ENCODE data around the gene PXDC1. TPM values are rescaled to one million over a fixed set of nuclear protein-coding genes. Genes with fewer than 3 reads are reported as not detected.

The PXDC1 gene
- total and polyA plus RNA-seq, 2 experiments from 2014 or later = 12.3 to 16.1 TPM

GRCh38 chr6:3785745-3786098, 34.2 kb upstream of the PXDC1 start:
- no peaks in the 10 kb centered on the region for H3K27me3 ChIP-seq
- no peak overlapping the region for H3K27ac ChIP-seq
- no peaks in the 10 kb centered on the region for H3K9me3 ChIP-seq (ENCODE audit: low read depth)
- no peaks in the 10 kb centered on the region for H3K4me1 ChIP-seq (ENCODE audit: low read depth)
- no peak for DNase-seq (ENCODE audit: low read depth in 1 of 2, low spot score in 1 of 2)
- H3K4me3 ChIP-seq = no peak overlapping the region
- TF ChIP-seq, protein P1, sequence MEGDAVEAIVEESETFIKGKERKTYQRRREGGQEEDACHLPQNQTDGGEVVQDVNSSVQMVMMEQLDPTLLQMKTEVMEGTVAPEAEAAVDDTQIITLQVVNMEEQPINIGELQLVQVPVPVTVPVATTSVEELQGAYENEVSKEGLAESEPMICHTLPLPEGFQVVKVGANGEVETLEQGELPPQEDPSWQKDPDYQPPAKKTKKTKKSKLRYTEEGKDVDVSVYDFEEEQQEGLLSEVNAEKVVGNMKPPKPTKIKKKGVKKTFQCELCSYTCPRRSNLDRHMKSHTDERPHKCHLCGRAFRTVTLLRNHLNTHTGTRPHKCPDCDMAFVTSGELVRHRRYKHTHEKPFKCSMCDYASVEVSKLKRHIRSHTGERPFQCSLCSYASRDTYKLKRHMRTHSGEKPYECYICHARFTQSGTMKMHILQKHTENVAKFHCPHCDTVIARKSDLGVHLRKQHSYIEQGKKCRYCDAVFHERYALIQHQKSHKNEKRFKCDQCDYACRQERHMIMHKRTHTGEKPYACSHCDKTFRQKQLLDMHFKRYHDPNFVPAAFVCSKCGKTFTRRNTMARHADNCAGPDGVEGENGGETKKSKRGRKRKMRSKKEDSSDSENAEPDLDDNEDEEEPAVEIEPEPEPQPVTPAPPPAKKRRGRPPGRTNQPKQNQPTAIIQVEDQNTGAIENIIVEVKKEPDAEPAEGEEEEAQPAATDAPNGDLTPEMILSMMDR (IDR thresholded peaks at IDR 0.05; ENCODE audit: low read depth, low read length) = no peak
- no peaks in the 10 kb centered on the region for H3K36me3 ChIP-seq

DNA sequence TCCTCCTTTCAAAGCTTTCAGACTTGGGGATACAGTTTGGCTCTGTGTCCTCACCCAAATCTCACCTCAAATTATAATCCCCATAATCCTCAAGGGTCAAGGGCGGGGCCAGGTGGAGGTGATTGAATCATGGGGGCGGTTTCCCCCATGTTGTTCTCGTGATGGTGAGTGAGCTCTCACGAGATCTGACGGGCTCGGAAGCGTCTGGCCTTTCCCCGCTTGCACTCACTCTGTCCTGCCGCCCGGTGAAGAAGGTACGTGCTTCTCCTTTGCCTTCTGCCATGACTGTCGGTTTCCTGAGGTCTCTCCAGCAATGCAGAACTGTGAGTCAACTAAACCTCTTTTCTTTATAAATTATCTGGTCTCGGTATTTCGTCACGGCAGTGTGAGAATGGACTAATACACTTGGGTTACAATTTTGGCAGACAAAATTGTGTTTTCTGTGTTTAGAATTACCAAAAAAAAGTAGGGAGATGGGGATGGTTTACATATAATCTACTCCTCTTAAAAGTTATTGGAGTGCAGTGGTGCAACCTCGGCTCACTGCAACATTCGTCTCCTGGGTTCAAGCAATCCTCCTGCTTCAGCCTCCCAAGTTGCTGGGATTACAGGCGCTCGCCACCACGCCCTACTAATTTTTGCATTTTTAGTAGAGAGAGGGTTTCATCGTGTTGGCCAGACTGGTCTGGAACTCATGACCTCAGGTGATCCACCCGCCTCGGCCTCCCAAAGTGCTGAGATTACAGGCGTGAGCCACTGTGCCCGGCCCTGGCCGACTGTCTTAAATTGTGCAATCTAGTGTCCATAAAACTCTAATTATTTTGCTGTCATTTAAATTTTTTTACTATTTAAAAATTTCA, 33.6 kb upstream of the PXDC1 start:
- DNase-seq (ENCODE audit: low read depth in 1 of 2, low spot score in 1 of 2) = no peak
- Histone ChIP-seq H3K36me3 (no peaks in the 10 kb centered on the region), H3K4me3 (no peak overlapping the region), H3K9me3 (ENCODE audit: low read depth) (no peaks in the 10 kb centered on the region), H3K4me1 (ENCODE audit: low read depth) (no peaks in the 10 kb centered on the region), H3K27me3 (no peaks in the 10 kb centered on the region), H3K27ac (no peak overlapping the region)
- TF ChIP-seq, protein P1 (IDR thresholded peaks at IDR 0.05; ENCODE audit: low read depth, low read length) = no peak

- TF ChIP-seq, protein P1 (IDR thresholded peaks at IDR 0.05; ENCODE audit: low read depth, low read length) = no peak
- H3K27me3 ChIP-seq = no peaks in the 10 kb centered on the region
- no peaks in the 10 kb centered on the region for H3K9me3 ChIP-seq (ENCODE audit: low read depth)
- H3K27ac ChIP-seq = no peak overlapping the region
- H3K4me1 ChIP-seq (ENCODE audit: low read depth) = no peaks in the 10 kb centered on the region
- no peak for DNase-seq (ENCODE audit: low read depth in 1 of 2, low spot score in 1 of 2)
- H3K36me3 ChIP-seq = no peaks in the 10 kb centered on the region
- no peak overlapping the region for H3K4me3 ChIP-seq
Observed at GRCh38 chr6:3784423-3784822, 32.9 kb upstream of the PXDC1 start.

DNA sequence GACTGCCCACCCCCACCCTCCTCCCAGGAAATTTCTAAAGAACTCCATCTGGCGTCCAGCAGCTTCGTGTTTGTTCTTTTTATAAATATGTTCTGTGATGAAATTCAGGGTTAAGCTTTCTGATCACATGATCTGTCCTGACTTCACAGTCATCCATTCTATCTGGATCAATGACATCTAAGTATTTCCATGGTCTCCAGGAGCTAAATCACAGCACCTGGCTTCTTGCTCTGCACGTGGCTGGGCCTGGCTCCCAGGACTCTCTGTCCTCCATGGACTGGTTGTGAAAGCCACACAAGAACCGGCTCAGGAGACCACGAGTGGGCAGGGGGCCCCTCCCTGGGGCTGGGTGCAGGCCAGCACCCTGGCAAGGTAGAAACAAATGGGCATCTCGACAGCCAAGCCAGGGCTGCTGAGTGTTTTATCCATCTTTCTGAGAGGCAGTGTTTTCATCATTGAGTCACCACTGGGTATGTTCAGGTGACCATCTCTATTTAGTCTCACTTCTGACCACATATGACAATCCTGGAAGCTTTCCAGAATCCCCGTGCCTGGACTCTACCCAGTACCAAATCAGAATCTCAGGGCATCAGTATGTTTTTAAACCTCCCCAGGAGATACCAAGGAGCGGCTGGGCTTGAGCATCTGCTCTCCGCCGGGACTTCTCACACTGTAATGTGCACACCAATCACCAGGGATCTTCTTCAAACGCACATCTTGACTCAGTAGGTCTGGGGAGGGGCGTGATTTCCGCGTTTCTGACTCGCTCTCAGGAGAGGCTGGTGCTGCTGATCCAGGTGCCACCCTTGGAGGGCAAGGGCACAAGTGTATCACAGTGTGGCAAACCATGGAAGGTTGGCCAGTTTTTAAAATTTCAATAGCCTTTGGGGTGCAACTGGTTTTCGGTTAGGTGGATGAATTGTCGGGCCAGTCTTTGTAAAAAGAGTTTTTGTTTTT, 31.6 kb upstream of the PXDC1 start:
- no peaks in the 10 kb centered on the region for H3K9me3 ChIP-seq (ENCODE audit: low read depth)
- TF ChIP-seq, protein P1 (IDR thresholded peaks at IDR 0.05; ENCODE audit: low read depth, low read length) = no peak
- no peaks in the 10 kb centered on the region for H3K27me3 ChIP-seq
- H3K4me3 ChIP-seq = no peak overlapping the region
- no peak overlapping the region for H3K27ac ChIP-seq
- no peak for DNase-seq (ENCODE audit: low read depth in 1 of 2, low spot score in 1 of 2)
- H3K36me3 ChIP-seq = no peaks in the 10 kb centered on the region
- H3K4me1 ChIP-seq (ENCODE audit: low read depth) = no peaks in the 10 kb centered on the region

DNA sequence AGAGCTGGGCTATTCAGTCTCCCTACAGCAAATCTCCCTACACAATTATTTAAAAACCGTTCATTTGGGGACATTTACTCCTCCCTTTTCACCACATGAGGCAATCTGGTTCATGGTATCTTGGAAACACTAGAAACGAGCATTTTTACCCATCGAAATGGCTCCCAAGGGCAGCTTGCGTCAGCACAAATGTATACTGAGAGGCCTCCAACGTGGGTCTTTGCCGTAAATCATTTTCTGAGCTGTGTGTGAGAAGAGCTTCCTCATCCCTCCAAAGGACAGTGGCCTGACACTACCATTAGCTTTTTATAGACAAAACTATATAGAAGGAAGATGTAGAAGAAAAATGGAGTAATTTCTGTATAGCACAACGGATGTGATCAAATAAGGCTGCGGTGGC, 30.0 kb upstream of the PXDC1 start:
- no peak for DNase-seq (ENCODE audit: low read depth in 1 of 2, low spot score in 1 of 2)
- TF ChIP-seq, protein P1 (IDR thresholded peaks at IDR 0.05; ENCODE audit: low read depth, low read length) = no peak
- Histone ChIP-seq H3K9me3 (ENCODE audit: low read depth) (no peaks in the 10 kb centered on the region), H3K36me3 (no peaks in the 10 kb centered on the region), H3K4me3 (no peak overlapping the region), H3K27ac (no peak overlapping the region), H3K4me1 (ENCODE audit: low read depth) (no peaks in the 10 kb centered on the region), H3K27me3 (no peaks in the 10 kb centered on the region)
